Right forelimb (tissue), 1 donor: ENCODE measurements around the gene ELOVL6.
A peak's percentile ranks its signal among the peaks of the same experiment; 100 is the strongest.
"Not testable (repeated sequence)": the region's sequence is repeated elsewhere in the genome, so short reads cannot be mapped to it uniquely, and the experiment has no call there.

Experiments
- DNase-seq: peaks from one replicate; pipeline ENCODE4 v3.0.0-alpha.2; 2018

ELOVL6 gene

DNA sequence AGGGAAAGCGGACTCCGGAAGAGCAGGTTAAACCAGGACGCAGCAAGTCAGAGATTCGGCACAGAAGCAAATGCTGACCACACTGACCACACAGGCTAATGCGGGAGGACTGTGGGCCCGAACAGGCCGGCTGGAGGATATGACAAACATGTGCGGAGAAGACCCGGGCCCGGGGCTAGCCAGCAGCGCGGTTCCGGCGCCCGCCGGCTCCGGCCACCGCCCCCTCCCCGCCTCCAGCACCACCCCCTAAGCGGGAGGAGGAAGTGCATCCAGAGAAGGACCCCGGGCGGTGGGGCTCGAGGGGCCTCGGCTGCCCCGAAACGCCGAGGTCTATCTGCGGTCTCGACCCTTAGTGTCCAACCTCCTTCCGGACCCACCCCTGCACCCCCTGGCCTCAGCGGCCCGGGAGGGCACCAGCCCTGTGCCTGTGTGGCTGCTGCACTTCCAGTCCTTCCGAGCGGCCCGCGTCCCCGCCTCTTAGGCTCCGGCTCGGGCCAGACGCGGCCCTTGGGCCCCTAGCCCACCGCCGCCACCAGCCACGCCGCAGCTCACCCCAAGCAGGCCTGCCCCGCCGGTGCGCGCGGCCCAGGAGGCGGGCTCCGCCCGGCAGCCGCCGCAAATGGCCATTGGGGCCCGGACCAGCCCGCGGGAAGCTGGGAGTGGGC is 2.1 kb downstream of the ELOVL6 start:
- DNase-seq, result peak; percentile 84

DNA sequence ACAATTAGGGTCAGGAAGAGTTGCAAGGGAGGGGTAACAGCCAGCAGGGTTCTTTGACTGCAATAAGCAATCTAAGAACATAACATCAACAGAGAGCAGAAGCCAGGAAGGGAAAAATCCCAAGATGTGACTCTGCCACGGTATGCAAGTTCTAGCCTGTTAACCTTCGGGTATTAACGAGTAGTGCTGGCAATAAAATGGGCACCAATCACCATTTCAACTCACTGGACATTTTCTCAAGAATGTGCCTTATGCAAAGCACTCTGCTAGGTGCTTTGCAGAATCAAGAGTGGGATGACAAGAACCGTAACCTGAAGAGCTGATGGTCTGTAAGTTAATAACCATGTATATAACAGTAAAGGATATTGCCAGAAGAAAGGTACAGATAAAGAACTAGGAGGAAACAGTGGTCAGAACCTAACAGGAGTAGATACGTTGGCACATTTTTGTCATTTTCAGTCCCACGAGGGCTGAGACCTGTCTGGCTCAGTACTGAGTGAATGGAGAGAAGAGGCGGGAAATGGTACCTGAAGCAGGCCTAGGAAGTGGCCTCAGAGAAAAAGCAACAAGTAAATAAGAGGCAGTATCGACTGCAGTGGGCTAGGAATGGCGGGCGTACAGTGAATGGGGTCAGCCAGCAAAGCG is 2.7 kb downstream of the ELOVL6 start:
- no peak for DNase-seq

DNA sequence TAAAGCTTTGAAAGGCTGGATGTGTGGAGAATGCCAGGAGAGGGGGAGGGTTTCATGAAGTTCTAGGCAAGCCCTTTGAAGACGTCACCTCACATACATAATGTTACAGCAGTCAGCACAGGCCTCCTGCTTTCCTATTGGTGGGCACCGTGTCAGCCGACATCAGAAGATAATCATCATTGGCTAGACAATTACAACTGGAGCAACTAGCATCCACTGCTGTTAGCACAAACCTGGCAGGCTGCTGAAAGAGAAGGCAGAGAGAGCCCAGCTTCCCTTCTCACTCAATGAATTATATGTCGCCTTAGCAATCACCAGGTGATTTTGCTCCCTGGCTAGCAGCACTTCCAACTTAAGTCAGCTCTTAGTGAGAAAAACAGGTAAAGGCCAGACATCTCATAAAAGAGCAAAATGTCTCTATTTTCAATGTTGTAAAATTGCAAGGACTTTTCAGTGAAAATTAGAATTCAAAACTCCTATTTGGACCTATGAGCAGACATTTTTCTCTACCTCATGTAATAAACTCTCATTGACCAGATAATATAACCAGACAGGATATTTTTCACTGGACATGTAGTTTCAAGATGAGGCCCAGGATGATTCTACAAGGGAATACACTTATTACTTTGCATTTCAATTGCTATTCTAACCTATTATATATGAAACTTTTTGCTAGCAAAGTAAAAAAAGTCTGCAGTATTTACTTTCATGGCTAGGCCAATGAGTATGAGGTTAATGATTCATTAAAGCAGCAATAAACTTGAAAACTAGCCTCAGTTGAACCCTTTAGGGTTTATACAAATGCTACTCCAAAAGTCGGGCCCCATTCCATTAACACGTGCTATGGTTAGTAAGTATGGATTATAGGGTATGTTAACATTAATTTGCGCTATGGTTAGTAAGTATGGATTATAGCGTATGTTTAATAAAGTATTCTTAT is 4.3 kb downstream of the ELOVL6 start:
- DNase-seq, result peak; percentile 84

DNA sequence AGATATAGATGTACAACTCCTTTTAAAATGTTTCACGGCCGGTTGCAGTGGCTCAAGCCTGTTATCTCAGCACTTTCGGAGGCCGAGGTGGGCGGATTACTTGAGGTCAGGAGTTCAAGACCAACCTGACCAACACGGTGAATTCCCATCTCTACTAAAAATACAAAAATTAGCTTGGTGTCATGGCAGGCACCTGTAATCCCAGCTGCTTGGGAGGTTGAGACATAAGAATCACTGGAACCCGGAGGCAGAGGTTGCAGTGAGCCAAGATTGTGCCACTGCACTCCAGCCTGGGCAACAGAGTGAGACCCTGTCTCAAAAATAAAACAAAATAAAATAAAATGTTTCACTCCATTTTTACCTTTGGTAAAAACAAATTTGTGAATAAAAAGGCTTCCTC is 5.1 kb downstream of the ELOVL6 start:
- not testable (repeated sequence) for DNase-seq

DNA sequence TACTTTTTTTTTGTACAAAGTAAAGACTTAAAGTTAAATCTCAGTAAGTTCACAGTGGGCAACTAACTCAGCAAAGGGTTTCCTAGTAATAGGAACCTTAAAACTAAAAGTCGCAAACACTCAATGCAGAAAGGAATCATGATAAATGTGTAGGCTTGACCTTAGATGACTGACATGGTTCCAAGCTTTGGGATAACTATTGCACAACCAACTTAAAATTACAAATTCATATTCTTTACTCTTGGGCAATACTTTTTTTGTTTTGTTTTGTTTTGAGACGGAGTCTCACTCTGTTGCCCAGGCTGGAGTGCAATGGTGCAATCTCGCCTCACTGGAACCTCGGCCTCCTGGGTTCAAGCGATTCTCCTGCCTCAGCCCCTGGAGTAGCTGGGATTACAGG is 8.2 kb downstream of the ELOVL6 start:
- no peak for DNase-seq

DNA sequence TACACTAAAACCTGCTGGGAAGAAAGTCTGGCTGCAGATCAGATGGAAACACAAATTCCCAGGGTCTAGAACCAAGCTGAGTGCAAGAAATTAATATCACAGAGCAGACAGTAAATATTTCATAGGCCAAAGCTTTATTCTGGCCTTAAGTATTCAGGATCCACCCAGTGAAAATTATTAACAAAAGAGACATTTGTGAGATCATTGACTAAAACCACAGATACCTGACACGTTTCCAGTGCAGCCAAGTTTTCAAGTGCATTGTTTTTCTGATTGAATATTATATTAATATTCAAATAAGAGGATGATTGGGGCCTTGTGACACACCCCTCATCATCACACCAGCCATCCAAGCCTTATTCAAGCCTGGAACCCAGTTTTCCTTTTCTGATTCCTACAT is 10.3 kb downstream of the ELOVL6 start:
- no peak for DNase-seq

DNA sequence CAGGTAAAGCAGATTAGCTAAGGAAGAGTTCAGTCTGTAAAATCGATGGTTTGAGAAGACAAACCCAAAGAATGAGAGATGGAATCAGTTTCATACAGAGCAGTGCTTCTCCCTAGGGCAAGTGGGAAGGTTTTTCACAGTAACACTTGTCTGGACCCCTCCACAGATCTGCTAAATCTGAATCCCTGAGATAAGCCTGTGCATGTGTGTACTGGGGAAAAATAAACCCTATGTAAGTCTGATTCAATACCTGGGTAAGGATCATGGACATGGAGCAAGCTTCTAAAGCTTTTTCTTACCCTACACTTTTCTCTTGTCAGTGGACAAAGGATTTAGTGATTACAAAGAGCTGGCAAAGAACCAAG is 13.6 kb downstream of the ELOVL6 start:
- DNase-seq, result no peak

DNA sequence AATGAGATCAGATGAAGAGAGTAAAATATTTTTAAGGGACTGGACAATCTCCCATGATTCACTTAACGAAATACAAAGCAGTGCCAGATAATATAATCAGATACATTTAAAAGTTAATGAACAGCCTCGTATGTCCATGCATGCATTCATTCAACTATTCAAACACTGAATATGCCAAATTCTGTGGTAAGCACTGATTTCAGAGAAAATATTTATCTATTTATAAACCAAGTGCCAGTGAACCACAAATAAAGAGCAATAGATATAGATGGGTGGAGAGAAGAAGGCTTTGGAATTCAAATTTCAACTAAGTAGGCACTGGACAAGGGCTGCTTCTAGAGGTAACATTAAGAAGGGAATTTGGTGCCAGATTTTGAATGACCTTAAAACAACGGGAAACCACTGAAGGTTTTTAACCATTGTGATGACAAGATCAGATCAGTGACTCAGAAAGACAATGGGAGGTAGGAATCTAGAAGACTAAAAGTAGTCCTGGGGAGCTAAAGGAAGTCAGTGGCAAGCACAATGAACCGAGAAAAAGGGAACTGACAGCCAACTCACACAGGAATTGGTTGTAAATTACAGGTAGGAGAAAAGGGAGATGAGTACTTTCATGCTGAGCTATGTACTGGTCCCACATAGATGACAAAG is 14.2 kb downstream of the ELOVL6 start:
- no peak for DNase-seq

DNA sequence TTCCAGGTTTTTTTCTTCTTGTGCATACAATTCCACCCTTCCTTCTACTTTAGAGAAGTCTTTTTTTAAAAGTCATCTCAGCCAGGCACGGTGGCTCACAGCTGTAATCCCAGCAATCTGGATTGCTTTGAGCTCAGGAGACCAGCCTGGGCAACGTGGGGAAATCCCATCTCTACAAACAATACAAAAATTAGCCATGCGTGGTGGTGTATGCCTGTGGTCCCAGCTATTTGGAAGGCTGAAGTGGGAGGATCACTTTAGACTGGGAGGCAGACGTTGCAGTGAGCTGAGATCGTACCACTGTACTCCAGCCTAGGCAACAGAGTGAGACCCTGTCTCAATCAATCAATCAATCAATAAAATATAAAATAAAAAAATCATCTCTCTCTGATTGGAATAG is 14.8 kb downstream of the ELOVL6 start:
- DNase-seq, result no peak

DNA sequence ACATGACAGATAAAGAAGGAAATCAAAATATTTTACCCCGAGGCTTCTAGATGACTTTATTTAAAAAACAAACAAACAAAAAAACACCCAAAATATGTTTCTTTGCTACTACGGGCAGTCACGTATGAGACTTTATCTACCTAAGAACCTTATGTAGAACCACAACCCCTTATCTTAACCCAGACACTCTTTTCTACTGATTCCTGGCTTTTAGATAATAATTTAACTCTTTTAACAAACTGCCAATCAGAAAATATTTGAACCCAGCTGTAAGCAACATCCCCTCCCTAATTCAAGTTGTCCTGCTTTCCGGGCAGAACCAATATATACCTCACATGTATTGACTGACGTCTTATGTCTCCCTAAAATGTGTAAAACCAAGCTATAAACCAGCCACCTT is 15.4 kb downstream of the ELOVL6 start:
- DNase-seq, result no peak

DNA sequence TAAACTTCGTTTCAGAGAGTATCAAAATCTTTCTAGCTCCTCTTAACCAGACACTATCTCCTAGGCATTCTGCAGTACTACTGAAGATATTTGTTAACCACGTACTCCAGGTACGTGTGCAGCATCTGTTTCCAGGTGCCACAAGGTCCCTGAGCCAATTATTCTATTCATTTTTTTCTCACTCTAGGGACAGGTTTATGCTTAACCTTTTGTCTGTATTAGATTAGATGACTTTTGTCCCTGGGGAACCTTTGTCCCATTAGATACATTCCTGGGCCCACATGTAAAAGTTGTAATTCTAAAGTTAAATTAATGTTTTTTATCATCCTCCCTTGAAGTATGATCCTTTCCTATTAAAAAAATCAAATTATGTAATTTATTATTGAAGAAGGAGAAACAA is 16.5 kb downstream of the ELOVL6 start:
- DNase-seq, result no peak

DNA sequence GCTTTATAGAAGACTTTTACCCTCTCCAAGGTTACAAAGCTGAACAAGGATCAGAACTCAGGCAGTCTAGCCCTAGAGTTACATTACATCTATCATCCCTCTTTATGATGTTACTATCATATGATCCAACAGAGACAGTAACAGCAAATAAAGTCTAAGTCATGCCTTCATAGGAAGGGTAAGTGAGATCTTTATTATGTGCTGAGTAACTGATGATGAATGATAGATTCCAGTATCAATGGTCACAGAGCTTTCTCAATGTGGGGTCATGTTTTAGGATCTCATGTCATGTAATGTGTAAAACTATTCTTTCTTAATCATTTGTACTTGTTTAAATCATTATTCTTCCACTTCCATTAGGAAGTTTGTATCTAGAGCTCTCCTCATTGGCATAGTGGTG is 22.8 kb downstream of the ELOVL6 start:
- DNase-seq, result no peak

DNA sequence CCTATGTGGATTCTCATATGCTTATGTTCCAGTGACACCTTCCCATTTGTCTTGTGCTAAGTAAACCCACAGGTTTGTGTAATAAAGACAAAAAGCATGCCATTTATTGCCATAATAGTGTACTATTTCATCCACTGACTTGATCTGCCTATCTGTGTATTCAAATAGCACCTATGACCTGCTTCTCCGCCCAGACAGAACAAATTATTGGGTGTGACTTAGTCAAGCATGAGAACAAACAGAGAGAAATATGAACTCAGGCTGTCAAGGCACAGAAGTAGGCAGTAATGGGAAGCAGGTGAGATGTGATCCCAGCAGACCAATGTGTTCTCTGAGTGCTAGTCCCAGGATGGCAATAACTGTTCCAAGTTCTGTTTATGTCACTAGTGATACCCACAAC is 25.4 kb downstream of the ELOVL6 start:
- DNase-seq, result no peak

DNA sequence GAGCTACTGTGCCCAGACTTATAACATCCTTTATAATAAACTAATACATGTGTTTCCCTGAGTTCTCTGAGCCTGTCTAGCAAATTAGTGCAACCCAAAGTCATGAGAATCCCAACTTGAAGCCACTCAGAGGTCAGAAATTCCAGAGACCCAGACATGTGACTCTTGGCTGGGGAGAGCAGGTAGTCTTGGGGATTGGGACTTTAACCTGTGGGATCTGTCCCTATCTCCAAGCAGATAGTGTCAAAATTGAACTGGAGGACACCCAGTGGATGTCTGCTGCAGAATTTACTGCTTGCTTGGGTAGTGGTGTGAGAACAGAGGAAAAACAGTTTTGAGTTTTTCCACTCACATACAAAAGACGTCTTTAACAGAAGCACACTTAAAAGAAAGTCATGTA is 26.4 kb downstream of the ELOVL6 start:
- no peak for DNase-seq

DNA sequence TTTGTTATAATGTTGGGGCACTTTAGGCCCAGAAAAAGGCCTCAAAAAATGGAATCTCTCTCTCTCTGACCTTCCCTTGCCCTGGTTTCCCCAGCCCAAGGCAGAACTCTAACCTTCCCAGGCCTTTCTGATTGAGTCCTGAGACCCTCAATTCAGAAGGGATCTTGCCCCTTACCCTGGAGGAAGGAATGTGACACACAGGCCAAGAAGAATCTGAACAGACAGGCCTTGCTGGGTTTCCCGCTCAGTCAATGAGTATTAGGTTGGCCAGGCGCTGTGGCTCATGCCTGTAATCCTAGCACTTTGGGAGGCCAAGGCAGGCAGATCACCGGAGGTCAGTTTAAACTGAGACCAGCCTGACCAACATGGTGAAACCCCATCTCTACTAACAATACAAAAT is 27.6 kb downstream of the ELOVL6 start:
- DNase-seq, result no peak

DNA sequence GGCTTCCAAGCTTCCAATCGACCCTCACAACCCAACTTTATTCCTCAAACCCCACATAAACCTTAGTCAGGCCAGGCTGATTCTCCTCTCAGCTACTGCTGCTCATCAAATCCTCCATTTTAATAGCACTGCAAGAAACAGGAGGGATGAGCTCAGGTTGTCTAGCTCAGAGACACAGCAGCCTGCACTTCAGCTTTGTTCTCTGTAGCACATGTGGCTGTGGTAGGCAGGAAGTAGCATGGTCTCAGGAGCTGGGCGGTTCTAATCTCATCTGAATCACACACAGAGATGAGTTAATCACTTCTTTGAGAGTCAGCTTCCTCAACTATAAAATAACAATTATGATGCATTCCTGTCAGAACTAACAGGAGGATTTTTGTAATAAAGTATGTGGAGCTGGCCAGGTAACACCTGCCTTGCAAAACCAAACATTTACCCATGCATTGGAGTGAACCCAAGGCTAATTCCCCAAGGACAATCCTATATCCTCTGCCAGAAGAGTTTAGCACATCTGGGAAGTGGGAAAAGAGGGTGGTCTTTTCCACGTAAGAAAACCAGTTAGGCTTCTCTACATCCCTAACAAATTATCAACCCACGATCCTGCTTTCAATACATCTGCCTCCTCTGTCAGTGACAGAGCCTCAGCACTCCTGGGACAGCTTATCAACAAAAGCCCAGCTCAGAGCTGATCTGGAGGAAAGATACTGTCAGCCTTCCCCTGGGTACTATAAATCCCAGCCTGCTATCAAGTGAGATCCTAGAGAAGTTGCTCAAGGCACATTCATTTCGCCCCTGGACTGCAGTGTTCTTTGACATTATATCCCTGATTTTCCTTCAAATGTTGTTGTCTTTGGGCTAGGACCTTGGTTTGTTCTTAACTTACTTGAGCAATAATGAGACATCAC is 32.8 kb downstream of the ELOVL6 start:
- no peak for DNase-seq

DNA sequence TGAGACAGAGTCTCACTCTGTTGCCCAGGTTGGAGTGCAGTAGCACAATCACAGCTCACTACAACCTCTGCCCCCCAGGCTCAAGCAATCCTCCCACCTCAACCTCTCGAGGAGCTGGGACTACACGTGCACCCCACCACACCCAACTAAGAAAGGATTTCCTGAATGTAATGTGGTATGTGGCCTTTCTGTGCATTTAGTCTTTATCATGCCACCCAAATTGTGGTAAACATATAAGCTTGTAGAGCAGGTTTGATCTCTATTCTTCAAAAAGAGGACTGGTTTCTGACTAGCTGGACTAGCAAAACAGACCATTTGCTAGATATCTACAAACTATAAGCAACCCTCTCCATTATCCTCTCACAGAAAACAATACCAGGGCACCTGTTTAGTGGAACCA is 33.6 kb downstream of the ELOVL6 start:
- no peak for DNase-seq

DNA sequence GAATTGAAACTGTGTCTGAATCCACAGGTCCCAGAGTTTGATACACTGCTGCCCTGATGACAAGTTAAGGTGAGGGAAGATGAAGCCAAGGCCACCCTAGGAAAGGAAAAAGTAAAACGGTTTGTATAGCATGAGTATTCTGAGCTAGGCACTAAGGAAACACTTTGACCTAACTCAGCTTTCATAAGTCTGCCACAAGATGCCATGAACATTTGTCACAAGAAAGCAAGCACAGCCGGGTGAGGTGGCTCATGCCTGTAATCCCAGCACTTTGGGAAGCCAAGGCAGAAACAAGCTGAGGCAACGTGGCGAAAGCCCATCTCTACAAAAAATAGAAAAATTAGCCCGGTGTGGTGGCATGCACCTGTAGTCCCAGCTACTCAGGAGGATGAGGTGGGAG is 34.2 kb downstream of the ELOVL6 start:
- DNase-seq, result no peak

DNA sequence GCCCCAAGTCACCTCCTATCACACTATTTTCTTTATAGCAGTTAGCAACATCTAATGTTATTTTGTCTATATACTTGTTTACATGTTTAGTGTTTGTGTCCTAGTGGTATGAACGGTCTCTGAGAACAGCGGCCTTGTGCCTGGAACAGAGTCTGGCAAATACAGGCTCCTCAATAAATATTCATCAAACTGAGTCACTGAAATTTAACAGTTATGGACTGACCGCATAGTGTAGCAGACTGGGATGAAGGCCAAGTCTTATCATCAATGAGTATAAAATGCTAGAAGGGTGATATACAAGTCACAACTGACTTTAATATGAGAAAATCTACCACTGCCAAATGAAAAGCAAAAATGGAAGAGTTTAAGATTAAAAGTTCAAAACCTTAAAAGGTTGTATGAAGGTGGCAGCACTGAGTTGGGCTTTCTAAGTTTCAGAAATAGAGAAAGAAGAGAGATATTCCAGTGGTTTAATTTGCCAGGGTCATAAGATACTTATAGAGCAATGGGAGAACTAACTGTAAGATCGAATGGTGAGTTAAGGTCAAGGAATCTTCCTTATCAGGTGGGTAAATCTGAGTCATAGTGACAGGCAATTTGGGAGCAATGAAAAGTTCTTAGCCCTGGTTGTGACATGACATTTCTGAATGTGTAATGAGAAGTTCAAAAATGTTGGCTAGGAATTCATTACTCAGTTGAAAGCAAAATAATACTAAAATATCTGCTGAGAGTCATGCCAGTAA is 34.9 kb downstream of the ELOVL6 start:
- no peak for DNase-seq

DNA sequence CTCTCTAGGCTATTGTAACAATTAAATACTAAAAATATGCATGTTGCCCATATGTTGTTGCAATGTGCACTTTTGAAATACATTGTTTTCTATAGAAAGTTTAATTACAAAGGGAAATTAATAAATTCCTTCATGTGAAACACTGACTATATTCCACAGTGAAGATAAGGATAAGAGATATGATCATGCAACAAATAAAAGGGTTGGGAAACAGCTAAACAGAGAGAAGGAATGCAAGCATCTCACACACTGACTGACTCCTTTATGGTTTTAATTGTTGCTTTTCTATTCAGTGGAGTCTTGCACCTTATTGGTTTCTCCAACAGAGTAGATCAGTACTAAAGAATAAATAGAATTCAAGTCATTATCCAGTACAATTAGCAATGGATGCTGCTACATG is 37.8 kb downstream of the ELOVL6 start:
- DNase-seq, result no peak

DNA sequence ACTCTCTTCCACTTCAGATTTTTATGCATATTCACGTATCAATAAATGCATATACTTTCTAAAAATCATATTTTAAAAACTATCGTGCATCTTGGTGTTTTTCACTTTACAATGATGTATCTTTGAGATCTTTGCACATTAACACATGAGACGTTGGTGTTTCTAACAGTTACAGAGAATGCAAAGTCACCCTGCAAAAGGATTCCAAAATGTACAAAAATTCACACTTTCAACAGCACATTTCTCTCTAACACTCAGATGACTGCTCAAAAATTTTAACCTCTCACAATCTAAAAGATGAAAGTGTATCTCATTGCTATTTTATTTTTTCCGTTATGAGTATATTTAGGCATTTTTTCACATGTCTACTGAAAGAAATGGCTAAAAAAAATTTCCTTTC is 38.9 kb downstream of the ELOVL6 start:
- DNase-seq, result no peak

DNA sequence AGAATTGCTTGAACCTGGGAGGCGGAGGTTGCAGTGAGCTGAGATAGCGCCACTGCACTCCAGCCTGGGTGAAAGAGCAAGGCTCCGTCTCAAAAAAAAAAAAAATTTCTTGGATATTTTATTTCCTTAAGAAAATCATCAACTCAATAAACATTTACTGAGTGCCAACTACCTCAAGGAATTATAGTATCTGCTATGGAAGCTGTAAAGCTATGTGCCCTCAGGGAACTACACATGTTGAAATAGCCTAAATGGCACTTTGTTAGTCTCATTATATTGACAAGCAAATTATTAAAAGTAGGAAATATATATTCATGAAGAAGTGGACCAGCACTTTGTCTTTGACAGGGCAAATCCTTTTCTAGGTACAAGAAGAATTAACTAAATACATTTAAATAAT is 40.8 kb downstream of the ELOVL6 start:
- no peak for DNase-seq
